GM18505 (cell line): ENCODE data around the gene GPR39.

Experiments used
- ATAC-seq: cut with Tn5 transposase; IDR thresholded peaks from one replicate; pipeline ENCODE4 v1.9.1; 2021; ENCODE audit not compliant: unreplicated experiment
- POLR2A ChIP-seq: IDR thresholded peaks from 4 replicates; pipeline ENCODE4 v1.6.1; 2011; ENCODE audit warnings: borderline replicate concordance; ENCODE audit not compliant: insufficient read depth, insufficient read length; ENCODE audit errors: extremely low read depth

Gene GPR39

GRCh38 chr2:132550946-132551345, 134.3 kb downstream of the GPR39 start:
- no peak for TF ChIP-seq POLR2A

DNA sequence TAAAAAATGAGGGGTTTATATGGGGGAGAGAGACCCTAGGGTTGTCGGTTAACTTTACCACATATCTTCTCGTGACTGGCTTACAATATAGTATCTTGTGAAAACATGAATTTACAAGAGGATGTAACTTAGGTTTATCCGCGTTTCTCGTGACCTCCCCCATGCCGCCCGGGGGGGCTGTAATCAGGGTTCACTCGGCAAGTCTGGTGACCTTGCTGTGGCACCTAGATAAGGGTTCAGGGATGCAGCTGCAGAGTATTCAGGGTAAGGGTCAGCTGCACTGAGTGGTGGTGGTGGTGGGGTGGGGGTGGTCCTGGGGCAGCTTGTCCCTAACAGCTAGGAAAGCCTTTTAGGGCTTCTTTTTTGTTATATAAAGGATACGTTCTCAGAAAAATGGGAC, 141.1 kb downstream of the GPR39 start:
- ATAC-seq: no peak
- TF ChIP-seq POLR2A: no peak

More at GRCh38 chr2:132550946-132551345, 134.3 kb downstream of the GPR39 start:
- ATAC-seq: no peak

GRCh38 chr2:132559326-132559725, 142.7 kb downstream of the GPR39 start:
- no peak for ATAC-seq

DNA sequence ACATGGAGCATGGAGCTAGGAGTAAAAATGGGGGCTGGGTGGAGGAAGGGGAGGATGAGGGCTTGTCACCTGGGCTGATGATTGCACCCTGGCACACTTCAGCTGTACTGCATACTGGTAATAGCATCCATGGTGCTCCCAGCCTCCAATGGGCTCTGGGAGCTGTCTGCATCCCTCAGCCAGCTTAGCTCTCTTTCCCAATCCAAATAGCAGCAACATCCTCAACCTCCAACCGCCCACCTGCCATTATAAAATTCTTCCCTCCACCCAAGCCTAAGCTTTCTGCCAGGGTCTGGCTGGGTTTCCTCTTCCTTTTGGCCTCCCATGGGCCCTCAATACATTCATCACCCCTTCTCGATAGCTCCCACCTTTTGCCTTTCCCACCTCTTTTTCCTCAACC, 143.3 kb downstream of the GPR39 start:
- ATAC-seq: no peak
- no peak for TF ChIP-seq POLR2A

More at GRCh38 chr2:132559326-132559725, 142.7 kb downstream of the GPR39 start:
- TF ChIP-seq POLR2A: no peak

GRCh38 chr2:132560562-132560961, 144.0 kb downstream of the GPR39 start:
- no peak for ATAC-seq
- TF ChIP-seq POLR2A: no peak

DNA sequence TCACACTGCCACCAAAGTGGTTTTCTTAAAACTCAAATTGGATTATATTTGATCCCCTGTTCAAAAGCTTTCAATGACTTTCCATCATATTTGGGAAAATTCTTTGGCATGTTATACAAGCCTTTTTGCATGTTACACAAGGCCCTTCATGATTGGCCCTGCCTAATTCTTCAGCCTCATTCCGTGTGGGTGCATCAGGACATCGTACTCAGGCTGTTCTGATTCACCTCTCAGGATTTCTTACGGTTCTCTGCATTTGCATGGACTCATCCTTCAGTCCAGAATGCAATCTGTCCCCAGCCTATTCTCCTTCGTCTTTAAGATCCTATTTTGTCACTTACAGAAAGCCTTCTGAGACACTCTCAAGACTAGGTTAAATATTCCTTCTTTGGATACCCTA, 145.6 kb downstream of the GPR39 start:
- no peak for TF ChIP-seq POLR2A
- no peak for ATAC-seq

- no peak for ATAC-seq
- no peak for TF ChIP-seq POLR2A
Observed at GRCh38 chr2:132564065-132564464, 147.5 kb downstream of the GPR39 start.

- no peak for TF ChIP-seq POLR2A
- no peak for ATAC-seq
Observed at GRCh38 chr2:132566379-132566778, 149.8 kb downstream of the GPR39 start.

DNA sequence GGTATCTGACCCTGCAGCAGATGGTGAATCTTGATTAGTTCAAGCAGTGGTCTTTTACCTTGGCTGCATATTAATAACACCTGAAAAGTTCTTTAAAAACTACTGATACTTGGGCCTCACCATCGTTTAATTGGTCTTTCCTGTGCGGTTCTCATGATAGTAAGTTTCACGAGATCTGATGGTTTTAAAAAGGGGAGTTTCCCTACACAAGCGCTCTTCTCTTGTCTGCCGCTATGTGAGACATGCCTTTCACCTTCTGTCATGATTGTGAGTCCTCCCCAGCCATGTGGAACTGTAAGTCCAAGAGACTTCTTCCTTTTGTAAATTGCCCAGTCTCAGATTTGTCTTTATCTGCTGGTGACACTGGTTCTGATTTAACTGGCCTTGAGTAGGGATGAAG, 151.1 kb downstream of the GPR39 start:
- ATAC-seq: no peak

GRCh38 chr2:132568656-132569055, 152.1 kb downstream of the GPR39 start:
- TF ChIP-seq POLR2A: no peak
- no peak for ATAC-seq

More for the DNA sequence above, 151.1 kb downstream of the GPR39 start:
- no peak for TF ChIP-seq POLR2A

GRCh38 chr2:132573444-132574007, 156.9 kb downstream of the GPR39 start:
- no peak for ATAC-seq
- no peak for TF ChIP-seq POLR2A

DNA sequence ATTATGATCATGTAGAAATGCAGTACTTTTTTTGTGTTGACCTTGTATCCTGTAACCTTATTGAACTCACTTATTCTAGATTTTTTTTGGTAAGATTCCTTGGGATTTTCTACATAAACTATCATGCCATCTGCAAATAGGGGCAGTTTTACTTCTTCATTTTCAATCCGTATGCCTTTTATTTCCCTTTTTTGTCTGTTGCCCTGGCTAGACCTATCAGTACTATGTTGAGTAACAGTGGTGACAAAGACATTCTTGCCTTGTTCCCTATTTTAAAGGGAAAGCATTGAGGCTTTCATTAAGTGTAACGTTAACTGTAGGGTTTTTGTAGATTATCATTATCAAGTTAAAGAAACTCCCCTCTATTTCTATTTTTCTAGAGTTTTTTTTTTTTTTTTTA, 161.1 kb downstream of the GPR39 start:
- no peak for TF ChIP-seq POLR2A
- no peak for ATAC-seq

DNA sequence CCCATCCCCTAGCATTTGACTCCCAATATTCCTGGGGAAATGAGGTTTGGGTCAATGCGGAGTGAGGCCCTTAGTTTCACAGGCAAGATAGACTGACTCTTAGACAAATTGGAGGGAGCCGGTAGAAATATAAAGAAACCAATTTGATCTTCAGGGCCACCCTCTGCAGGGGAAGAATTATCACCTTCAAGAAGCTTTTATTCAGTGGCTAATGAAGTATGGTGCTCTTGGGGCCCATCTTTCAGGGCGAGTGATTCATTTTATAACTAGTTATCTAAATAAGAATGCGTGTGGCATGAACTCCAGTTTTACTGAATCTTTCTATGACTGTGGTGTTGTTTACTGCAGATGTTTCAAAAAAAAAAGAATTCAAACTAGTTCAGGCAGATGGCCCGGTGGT, 165.0 kb downstream of the GPR39 start:
- no peak for ATAC-seq
- no peak for TF ChIP-seq POLR2A

- no peak for ATAC-seq
Observed at GRCh38 chr2:132581991-132582738, 165.6 kb downstream of the GPR39 start.

More at GRCh38 chr2:132581991-132582738, 165.6 kb downstream of the GPR39 start:
- TF ChIP-seq POLR2A: no peak
